HG03280 (cell line): Measurements from ENCODE around the gene B3GNT5.
"Not testable (repeated sequence)": the region's sequence is repeated elsewhere in the genome, so short reads cannot be mapped to it uniquely, and the experiment has no call there.

ENCODE experiments used
- ATAC-seq: cut with Tn5 transposase; IDR thresholded peaks from one replicate; pipeline ENCODE4 v1.9.1; 2021; ENCODE audit warnings: mild to moderate bottlenecking, moderate library complexity; ENCODE audit not compliant: unreplicated experiment

B3GNT5 gene

GRCh38 chr3:183230251-183230650 is 22.8 kb upstream of the B3GNT5 start:
- ATAC-seq, result not testable (repeated sequence)

GRCh38 chr3:183230826-183231225 is 22.2 kb upstream of the B3GNT5 start:
- no peak for ATAC-seq

- no peak for ATAC-seq
Measured at GRCh38 chr3:183233966-183234365, 19.1 kb upstream of the B3GNT5 start.

GRCh38 chr3:183239046-183239445 is 14.0 kb upstream of the B3GNT5 start:
- no peak for ATAC-seq

- no peak for ATAC-seq
Measured at GRCh38 chr3:183242431-183242830, 10.6 kb upstream of the B3GNT5 start.

GRCh38 chr3:183244219-183244618 is 8.8 kb upstream of the B3GNT5 start:
- no peak for ATAC-seq

- ATAC-seq, result no peak
Measured at GRCh38 chr3:183244981-183245476, 8.0 kb upstream of the B3GNT5 start.

- no peak for ATAC-seq
Measured at GRCh38 chr3:183247011-183247589, 6.0 kb upstream of the B3GNT5 start.

- no peak for ATAC-seq
Measured at GRCh38 chr3:183249006-183249718, 3.9 kb upstream of the B3GNT5 start.

- ATAC-seq, result no peak
Measured at GRCh38 chr3:183252118-183252782, 803 bp upstream of the B3GNT5 start.

GRCh38 chr3:183253528-183254486 is 754 bp downstream of the B3GNT5 start:
- ATAC-seq, result peak; percentile 45

- peak; percentile 9 for ATAC-seq
Measured at GRCh38 chr3:183254487-183255347, 1.7 kb downstream of the B3GNT5 start.

- ATAC-seq, result no peak
Measured at GRCh38 chr3:183255348-183255730, 2.3 kb downstream of the B3GNT5 start.

GRCh38 chr3:183259087-183259486 is 6.0 kb downstream of the B3GNT5 start:
- no peak for ATAC-seq

- no peak for ATAC-seq
Measured at GRCh38 chr3:183259621-183260020, 6.6 kb downstream of the B3GNT5 start.

GRCh38 chr3:183260167-183260904 is 7.3 kb downstream of the B3GNT5 start:
- no peak for ATAC-seq

- ATAC-seq, result no peak
Measured at GRCh38 chr3:183261151-183261724, 8.2 kb downstream of the B3GNT5 start.

- ATAC-seq, result no peak
Measured at GRCh38 chr3:183262875-183263378, 9.9 kb downstream of the B3GNT5 start.

GRCh38 chr3:183264268-183264667 is 11.2 kb downstream of the B3GNT5 start:
- ATAC-seq, result no peak
